SJCRH30 (cell line): ENCODE results near the gene FRMD8. TPM values are rescaled to one million over a fixed set of nuclear protein-coding genes. Genes with fewer than 3 reads are reported as not detected.

Experiments
- DNase-seq, 2 experiments: peaks; one replicate each; pipeline ENCODE4 v3.0.0-alpha.2; 2015 to 2020
- H3K27ac ChIP-seq: fragments of 250-450 bp; sonication (Bioruptor Pico); 2 replicates; pipeline ENCODE4 v1.5.1; 2020; ENCODE audit warnings: mild to moderate bottlenecking, moderate library complexity
- H3K27me3 ChIP-seq: fragments of 250-450 bp; sonication (Bioruptor Pico); 2 replicates; pipeline ENCODE4 v1.5.1; 2020; ENCODE audit warnings: mild to moderate bottlenecking, moderate library complexity
- H3K36me3 ChIP-seq: fragments of 250-450 bp; sonication (Bioruptor Pico); 2 replicates; pipeline ENCODE4 v1.5.1; 2020; ENCODE audit warnings: mild to moderate bottlenecking, moderate library complexity
- H3K4me1 ChIP-seq: fragments of 250-450 bp; sonication (Bioruptor Pico); 2 replicates; pipeline ENCODE4 v1.5.1; 2020; ENCODE audit warnings: mild to moderate bottlenecking, moderate library complexity
- H3K4me3 ChIP-seq: fragments of 250-450 bp; sonication (Bioruptor Pico); 2 replicates; pipeline ENCODE4 v1.5.1; 2020; ENCODE audit warnings: mild to moderate bottlenecking, moderate library complexity
- H3K9me3 ChIP-seq: fragments of 250-450 bp; sonication (Bioruptor Pico); replicated peaks from 2 replicates; pipeline ENCODE4 v1.5.1; 2020; ENCODE audit warnings: mild to moderate bottlenecking, moderate library complexity
- total RNA-seq: library from RNA; depleted of rRNA; stranded (reverse); fragments of >200 nt; shearing (Covaris generic); gene quantifications from 2 replicates; pipeline ENCODE4 v1.2.3, GENCODE V29; 2014

The FRMD8 gene
- total RNA-seq, 1 experiment from 2014 or later = 21.0 TPM

GRCh38 chr11:65427691-65428577 is 41.5 kb downstream of the FRMD8 start:
- no peaks in the 10 kb centered on the region for H3K27me3 ChIP-seq
- H3K4me1 ChIP-seq = peaks cover 12% of the 10 kb centered on the region
- H3K27ac ChIP-seq = no peak overlapping the region
- no peak overlapping the region for H3K4me3 ChIP-seq
- H3K36me3 ChIP-seq = peaks cover 26% of the 10 kb centered on the region
- no peak for DNase-seq
- H3K9me3 ChIP-seq = no peaks in the 10 kb centered on the region

GRCh38 chr11:65428578-65429067 is 42.2 kb downstream of the FRMD8 start:
- DNase-seq = no peak
- Histone ChIP-seq H3K4me3 (no peak overlapping the region), H3K4me1 (peaks cover 12% of the 10 kb centered on the region), H3K27me3 (no peaks in the 10 kb centered on the region), H3K9me3 (no peaks in the 10 kb centered on the region), H3K36me3 (peaks cover 31% of the 10 kb centered on the region), H3K27ac (no peak overlapping the region)

- no peaks in the 10 kb centered on the region for H3K27me3 ChIP-seq
- no peak overlapping the region for H3K4me3 ChIP-seq
- peaks cover 12% of the 10 kb centered on the region for H3K4me1 ChIP-seq
- H3K9me3 ChIP-seq = no peaks in the 10 kb centered on the region
- no peak for DNase-seq
- no peak overlapping the region for H3K27ac ChIP-seq
- peaks cover 34% of the 10 kb centered on the region for H3K36me3 ChIP-seq
Observed at GRCh38 chr11:65429068-65429681, 42.7 kb downstream of the FRMD8 start.

GRCh38 chr11:65429724-65430405 is 43.4 kb downstream of the FRMD8 start:
- Histone ChIP-seq H3K27me3 (no peaks in the 10 kb centered on the region), H3K4me3 (no peak overlapping the region), H3K36me3 (peaks cover 39% of the 10 kb centered on the region), H3K4me1 (peaks cover 12% of the 10 kb centered on the region), H3K9me3 (no peaks in the 10 kb centered on the region), H3K27ac (no peak overlapping the region)
- DNase-seq = no peak

- H3K9me3 ChIP-seq = no peaks in the 10 kb centered on the region
- peaks cover 42% of the 10 kb centered on the region for H3K36me3 ChIP-seq
- H3K27me3 ChIP-seq = no peaks in the 10 kb centered on the region
- DNase-seq = no peak
- H3K4me3 ChIP-seq = no peak overlapping the region
- H3K27ac ChIP-seq = no peak overlapping the region
- peaks cover 12% of the 10 kb centered on the region for H3K4me1 ChIP-seq
Observed at GRCh38 chr11:65430406-65431217, 44.2 kb downstream of the FRMD8 start.

- H3K4me3 ChIP-seq = no peak overlapping the region
- no peaks in the 10 kb centered on the region for H3K9me3 ChIP-seq
- no peak for DNase-seq
- H3K36me3 ChIP-seq = peaks cover 35% of the 10 kb centered on the region
- no peaks in the 10 kb centered on the region for H3K27me3 ChIP-seq
- H3K4me1 ChIP-seq = peaks cover 8% of the 10 kb centered on the region
- H3K27ac ChIP-seq = no peak overlapping the region
Observed at GRCh38 chr11:65431451-65432099, 45.1 kb downstream of the FRMD8 start.

- no peak overlapping the region for H3K4me3 ChIP-seq
- DNase-seq = no peak
Observed at GRCh38 chr11:65432100-65432650, 45.7 kb downstream of the FRMD8 start.

GRCh38 chr11:65432686-65433582 is 46.5 kb downstream of the FRMD8 start:
- Histone ChIP-seq H3K27me3 (no peaks in the 10 kb centered on the region), H3K36me3 (peaks cover 42% of the 10 kb centered on the region), H3K4me1 (peaks cover 2% of the 10 kb centered on the region; the same call in 1 of the 2 replicates), H3K9me3 (no peaks in the 10 kb centered on the region), H3K4me3 (no peak overlapping the region), H3K27ac (no peak overlapping the region)
- no peak for DNase-seq

More at GRCh38 chr11:65432100-65432650, 45.7 kb downstream of the FRMD8 start:
- Histone ChIP-seq H3K9me3 (no peaks in the 10 kb centered on the region), H3K4me1 (peaks cover 2% of the 10 kb centered on the region), H3K27ac (no peak overlapping the region), H3K36me3 (peaks cover 34% of the 10 kb centered on the region), H3K27me3 (no peaks in the 10 kb centered on the region)

- peaks cover 46% of the 10 kb centered on the region for H3K36me3 ChIP-seq
- no peak overlapping the region for H3K27ac ChIP-seq
- H3K4me1 ChIP-seq = peaks cover 2% of the 10 kb centered on the region; the same call in 1 of the 2 replicates
- no peak overlapping the region for H3K4me3 ChIP-seq
- DNase-seq = no peak
- no peaks in the 10 kb centered on the region for H3K9me3 ChIP-seq
- no peaks in the 10 kb centered on the region for H3K27me3 ChIP-seq
Observed at GRCh38 chr11:65433657-65434056, 47.2 kb downstream of the FRMD8 start.

GRCh38 chr11:65434057-65434666 is 47.7 kb downstream of the FRMD8 start:
- H3K4me1 ChIP-seq = peaks cover 2% of the 10 kb centered on the region; the same call in 1 of the 2 replicates
- no peaks in the 10 kb centered on the region for H3K27me3 ChIP-seq
- no peak overlapping the region for H3K4me3 ChIP-seq
- no peak for DNase-seq
- no peaks in the 10 kb centered on the region for H3K9me3 ChIP-seq
- no peak overlapping the region for H3K27ac ChIP-seq
- H3K36me3 ChIP-seq = peaks cover 49% of the 10 kb centered on the region

- no peak overlapping the region for H3K27ac ChIP-seq
- DNase-seq = no peak
- H3K36me3 ChIP-seq = peaks cover 49% of the 10 kb centered on the region
Observed at GRCh38 chr11:65434667-65435410, 48.4 kb downstream of the FRMD8 start.

GRCh38 chr11:65435411-65435931 is 49.0 kb downstream of the FRMD8 start:
- DNase-seq = no peak
- no peaks in the 10 kb centered on the region for H3K27me3 ChIP-seq
- no peak overlapping the region for H3K4me3 ChIP-seq
- no peaks in the 10 kb centered on the region; the same call in 1 of the 2 replicates for H3K4me1 ChIP-seq
- no peak overlapping the region for H3K27ac ChIP-seq
- H3K9me3 ChIP-seq = no peaks in the 10 kb centered on the region
- H3K36me3 ChIP-seq = peaks cover 49% of the 10 kb centered on the region

More at GRCh38 chr11:65434667-65435410, 48.4 kb downstream of the FRMD8 start:
- Histone ChIP-seq H3K4me1 (peaks cover 2% of the 10 kb centered on the region; the same call in 1 of the 2 replicates), H3K27me3 (no peaks in the 10 kb centered on the region), H3K9me3 (no peaks in the 10 kb centered on the region), H3K4me3 (no peak overlapping the region)
